NK-92 (cell line): ENCODE measurements around the gene UBXN11.

ENCODE experiments used
- DNase-seq: peaks from one replicate; lab custom pipeline; 2025; ENCODE audit not compliant: unreplicated experiment; lab: John Stamatoyannopoulos, UW

UBXN11 gene

DNA sequence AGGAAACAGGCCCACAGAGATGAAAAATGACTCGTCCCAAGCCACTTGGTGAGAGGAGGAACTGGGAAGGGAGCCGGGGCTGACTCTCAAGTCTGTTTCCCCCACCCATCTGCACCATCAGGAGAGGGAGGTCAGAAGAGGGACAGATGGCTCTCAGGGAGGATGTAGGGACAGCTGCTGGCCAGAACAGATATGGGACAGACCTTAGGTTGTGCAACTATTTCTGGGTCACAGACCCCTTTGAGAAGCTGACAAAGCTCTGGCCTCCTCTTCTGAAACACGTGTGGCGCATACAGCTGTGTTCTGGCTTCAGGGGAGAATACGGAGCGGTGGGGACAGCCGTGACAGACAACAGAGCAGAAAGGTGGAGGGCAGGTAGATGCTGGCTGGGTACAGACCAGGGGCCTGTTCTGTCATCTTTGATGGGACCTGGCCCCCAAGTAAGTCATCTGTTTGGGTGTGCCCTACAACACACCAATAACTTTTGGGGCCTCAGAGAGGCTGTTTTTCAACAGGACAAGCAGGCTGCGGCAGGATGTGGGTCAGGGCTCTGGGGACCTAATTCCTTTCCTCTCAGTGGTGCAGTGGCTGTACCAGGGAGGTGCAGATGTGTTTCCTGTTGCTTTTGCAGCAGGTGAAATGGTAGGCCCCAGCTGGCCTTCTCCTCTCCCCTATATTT is 19.3 kb downstream of the UBXN11 start:
- no peak for DNase-seq

DNA sequence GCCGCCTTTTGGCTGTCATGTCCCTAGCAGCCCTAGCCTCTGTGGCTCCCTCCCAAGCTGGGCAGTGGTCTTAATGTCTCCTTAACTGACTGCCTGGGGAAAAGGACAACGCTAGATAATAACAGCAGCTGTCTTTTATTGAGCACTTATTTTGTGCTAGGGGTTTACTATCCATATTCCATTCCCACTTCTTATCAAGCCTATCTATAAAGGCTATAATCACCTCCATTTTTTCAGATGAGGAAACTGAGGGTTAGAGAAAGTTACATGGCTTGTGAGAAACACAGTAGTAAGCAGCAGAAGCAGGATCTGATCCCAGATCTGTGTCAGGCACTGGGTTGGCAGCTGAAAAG is 20.4 kb downstream of the UBXN11 start:
- DNase-seq: no peak

DNA sequence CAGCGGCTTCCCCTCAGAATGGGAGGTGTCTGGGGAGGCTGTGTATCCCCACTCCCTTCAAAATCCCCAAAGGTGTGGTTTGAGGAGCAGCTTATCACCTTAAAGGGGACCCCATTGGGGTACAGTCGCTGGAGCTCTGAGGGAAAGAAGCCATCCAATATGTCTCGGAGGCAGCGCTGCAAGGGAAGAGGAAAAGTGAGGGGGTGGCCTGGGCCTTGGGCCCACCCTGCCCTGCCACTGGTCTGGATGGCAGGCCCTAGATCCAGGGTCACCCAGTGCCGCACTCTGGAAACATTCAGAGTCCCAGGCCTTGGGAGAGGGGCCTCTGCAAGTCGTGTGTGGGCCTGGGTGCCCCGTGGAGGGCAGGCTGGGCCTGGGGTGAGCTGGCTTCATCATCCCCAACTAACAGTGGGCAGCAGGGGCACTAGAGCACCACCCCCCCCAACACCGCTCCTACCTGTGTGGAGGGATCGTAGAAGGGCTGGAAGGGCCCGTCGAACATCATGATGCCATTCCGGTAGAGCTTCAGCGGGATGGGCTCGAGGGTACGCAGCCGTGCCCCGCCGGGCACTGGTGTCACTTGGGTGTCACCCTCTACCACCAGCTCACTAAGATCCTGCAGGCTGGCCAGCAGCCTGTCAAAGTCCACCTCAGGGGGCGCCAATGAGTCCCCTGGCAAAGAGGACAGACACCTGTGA is 20.9 kb downstream of the UBXN11 start:
- DNase-seq: no peak

DNA sequence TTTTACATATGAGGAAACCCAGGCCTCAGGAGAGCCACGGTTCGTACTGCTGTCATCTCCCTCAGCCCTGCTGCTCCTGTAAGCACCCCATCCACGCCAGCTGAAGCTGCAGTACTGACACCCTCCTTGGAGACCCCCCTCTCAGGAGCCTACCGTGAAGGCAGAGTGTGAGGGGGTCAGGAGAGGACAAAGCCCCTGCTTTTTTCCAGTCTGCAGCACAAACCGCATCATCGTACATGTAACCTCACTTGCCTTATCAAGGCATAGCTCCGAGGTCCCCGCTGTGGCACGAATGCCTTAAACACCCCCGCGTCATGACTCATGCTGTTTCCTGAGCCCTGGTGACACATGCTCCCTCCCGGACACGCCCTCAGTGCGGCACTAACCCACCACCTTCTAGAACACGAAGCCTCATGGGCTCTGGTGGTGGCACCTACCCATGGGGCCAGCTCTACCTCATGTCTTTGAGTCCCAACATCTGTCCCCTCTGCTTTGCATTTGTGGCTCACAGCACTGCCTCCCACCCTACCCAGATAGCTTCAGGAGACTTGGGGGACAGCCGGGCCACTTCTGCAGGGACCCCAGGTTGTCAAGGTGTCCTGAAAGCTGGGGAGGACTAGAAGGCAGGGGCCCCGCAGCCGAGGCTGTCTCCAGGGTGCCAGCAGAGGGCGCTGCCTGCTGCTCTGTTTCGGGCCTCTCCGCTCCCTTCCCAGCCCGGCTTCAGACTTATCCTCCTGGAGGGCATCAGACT is 21.7 kb downstream of the UBXN11 start:
- DNase-seq: peak; percentile 47

DNA sequence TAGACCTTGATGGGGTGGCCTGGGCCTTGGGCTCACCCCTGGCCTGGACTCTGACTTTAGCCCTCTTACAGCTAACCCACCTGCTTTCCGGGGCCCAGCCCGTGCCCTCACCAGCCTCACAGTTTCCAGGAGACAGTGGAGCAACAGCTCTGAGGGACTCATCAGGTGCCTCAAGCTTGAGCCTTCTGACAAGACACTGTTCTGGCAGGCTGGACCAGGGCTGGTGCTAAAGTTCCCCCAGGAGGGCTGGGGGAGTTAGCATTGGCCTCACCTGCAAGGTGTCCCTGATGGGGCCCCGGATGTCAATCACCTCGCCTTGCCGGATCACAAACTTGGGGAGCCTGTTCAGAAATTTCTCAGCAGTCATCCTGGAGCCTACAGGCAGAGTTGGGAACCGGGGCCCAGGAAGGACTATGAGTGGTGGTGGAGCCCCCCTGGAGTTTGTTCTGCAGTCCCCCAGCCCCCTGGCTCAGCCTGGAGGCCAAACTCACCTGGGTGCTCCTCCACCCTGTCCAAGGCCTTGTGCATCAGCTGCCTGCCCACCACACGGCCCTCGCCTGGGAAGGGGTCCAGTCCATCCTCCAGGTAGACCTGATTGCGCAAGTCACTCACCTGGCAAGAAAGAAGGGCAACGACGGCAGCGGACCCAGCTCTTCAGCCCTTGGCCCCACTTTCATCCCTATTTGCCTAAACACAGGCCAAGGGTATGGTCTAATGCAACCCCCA is 22.4 kb downstream of the UBXN11 start:
- DNase-seq: no peak

DNA sequence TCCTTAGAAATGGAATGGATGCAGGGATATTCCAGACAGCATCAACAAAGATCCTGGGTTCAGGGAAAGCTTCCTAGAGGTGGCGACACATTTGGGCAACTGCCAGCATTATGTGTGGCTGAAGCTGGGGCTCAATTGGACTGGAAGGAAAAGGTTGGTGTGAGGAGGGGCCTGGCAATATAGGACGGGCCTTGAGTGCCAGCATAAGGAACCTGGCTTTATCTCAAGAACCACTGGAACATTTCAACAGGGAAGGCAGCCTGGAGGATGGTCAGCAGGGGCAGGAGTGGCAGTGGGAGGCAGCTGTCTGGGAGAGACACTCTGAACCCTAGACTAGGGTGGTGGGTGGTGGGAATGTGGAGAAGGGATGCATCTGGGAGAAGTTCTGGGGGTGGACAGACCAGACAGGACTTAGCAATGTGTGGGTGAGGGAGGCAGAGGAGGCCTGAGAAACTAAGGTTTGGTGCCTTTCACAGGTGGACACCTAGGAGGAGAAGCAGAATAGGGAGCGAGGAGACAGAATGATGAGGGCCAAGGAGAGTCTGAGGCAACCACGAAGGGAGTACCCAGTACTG is 23.1 kb downstream of the UBXN11 start:
- no peak for DNase-seq

DNA sequence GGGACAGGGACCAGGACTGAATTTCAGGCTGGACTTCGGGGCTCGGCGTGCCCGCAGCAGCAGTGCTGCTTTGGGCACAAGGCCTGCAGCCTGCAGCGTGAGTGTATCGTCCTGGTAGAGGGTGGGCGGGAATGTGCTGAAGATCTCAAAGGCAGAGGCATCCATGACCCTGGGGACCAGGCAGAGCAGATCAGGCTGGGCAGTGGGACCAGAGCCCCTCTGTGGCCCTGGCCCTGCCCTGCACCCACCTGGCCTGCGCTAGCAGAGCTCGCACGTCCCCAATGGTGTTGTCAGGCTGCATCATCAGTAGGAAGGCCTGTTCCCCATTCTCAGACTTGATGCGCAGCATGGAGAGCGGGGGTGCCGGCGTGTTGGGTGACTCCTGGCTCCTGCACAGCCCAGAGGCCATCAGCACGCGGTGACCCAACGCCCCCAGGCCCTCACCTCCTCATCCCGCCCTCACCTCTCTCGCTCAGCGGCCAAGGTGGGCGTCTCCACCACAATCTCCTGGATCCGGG is 24.0 kb downstream of the UBXN11 start:
- DNase-seq: no peak

DNA sequence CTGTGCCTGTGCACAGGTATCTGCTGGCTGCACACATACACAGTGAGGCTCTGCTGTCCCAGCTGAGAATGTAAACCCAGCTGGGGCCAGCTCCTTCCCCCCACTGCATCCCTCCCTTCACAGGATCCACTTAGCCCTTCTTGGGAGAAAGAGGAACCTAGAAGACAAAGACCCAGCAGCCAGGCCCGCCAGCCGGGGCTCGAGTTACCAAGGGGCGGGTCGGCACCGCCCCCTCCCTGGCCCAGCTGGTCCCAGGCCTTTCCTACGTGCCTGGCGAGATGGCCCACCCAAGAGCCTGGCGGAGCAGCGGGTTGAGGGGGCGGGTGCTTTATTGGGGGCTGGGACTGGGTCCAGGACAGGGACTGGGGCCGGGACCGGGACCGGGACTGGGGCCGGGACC is 24.5 kb downstream of the UBXN11 start:
- DNase-seq: no peak

DNA sequence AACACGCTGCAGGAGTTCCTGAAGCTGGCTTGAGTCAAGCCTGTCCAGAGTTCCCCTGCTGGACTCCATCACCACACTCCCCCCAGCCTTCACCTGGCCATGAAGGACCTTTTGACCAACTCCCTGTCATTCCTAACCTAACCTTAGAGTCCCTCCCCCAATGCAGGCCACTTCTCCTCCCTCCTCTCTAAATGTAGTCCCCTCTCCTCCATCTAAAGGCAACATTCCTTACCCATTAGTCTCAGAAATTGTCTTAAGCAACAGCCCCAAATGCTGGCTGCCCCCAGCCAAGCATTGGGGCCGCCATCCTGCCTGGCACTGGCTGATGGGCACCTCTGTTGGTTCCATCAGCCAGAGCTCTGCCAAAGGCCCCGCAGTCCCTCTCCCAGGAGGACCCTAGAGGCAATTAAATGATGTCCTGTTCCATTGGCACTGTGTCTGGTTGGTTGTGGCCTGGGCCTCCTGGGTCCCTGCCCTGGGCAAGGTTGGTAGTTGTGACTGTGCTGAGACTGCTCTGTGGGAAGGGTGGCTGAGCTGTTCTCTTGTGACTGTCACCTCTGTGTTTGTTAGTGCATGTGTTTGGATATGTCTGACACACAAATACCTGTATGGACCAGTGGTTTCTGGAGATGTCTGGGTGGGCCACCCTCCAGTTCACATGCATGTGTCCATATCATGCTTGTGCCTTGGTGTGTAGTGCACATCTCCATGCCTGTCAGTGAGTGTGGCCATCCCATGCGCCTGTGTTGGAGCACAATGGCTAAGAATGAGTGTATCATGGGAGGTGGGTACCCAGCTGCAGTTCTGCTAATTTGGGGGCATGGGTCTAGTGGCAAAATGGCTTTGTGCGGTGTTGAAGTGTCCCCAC is 25.1 kb downstream of the UBXN11 start:
- no peak for DNase-seq

DNA sequence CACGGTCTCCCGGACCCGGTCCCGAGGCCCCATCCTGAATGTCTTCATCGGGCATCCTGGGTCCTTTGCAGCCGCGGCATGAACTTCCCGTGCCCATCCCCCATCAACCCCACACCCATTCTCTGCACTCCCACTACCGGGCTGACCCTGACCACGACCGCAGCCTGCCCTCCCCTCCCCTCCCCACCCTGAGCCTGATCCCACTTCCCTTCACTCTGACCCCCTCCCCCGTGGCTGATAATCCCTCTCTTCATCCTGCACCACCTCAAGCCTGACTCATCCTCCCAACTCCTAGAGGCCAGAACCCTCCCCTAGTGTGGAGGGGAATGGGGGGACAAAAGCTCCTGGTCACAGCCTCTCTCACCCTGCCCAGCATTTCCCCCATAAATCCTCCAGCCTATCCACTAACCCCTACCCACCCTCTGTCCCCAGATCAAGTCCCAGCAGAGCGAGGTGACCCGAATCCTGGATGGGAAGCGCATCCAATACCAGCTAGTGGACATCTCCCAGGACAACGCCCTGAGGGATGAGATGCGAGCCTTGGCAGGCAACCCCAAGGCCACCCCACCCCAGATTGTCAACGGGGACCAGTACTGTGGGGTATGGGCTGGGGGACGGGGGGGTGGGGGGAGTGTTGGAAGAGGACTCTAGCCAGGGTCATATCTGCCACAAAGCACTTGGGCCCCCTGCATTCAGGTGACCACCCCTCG is 25.9 kb downstream of the UBXN11 start:
- no peak for DNase-seq

DNA sequence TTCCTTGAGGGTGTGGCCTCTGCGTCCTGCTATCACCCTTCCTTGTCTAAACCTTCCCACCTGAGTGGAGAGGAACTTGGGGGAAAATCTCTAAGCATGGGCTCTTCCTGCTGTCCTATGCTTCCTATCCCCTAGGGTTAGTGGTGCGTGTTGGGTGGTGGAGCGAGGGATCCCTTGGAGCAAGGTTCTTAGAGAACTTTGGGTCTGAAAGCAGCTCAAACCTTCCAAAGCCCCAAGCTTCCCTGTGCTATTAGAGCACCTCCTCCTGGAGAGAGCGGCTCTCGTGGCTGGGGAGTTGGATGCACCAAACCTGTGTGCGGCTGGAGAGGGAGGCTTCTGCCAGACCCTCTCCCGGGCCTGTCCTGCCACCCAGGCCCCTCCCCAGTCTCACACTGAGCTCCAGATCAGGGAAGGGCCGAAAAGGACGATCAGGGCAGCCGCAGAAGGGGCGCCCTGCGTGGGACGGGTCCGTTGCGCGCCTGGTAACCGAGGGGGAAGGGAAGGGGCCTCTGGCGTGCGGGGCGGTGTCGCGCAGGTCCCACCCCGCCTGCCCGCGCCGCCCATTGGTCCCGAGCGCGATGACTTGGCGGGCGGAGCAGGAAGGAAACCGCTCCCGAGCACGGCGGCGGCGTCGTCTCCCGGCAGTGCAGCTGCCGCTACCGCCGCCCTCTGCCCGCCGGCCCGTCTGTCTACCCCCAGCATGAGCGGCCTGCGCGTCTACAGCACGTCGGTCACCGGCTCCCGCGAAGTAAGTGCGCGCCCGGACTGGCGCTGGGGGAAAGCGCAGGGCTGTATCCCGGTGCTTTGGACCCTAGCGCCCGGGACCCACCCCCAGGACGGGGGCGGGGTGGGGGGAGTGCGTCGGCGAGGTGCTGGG is 26.7 kb downstream of the UBXN11 start, which contains the start of gene SH3BGRL3:
Gene SH3BGRL3 (plus strand): TSS at position 631 of the 877 bp plus-strand sequence. CDS start 70 bp downstream, at position 701.
- no peak for DNase-seq

DNA sequence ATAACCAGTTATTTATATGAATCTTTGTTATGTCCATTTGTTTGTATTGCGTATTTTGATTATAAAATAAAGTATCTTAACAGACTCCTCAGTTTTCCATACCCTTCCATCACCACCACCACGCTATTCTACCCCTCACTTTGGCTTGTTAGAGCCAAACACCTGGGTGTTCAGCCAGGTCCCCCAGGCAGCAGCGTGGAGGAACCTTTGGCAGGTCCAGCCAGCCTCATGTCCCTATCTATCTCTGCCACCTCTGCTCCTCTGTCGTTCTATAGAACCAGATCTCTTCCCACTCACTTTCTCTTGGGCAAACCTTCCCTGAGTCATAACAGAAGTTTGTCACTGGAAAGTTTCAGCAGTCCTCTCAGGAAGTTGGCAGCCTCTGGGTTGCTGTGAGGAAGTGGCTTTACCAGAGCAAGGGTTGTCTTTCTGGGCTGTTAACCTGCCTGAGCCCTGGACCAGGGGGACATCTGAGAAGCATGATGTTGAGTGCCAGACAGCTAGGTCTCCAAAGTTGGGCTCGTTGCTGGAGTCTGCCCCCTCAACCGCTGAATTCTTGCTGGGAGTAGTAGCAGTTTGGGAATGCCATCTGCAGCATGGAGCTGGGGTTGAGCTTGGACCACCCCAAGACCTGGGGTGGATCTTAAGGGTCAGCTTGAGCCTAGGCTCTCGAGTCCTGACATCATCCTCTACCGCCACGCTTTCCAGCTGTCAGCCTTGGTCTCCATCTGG is 27.5 kb downstream of the UBXN11 start:
- no peak for DNase-seq

DNA sequence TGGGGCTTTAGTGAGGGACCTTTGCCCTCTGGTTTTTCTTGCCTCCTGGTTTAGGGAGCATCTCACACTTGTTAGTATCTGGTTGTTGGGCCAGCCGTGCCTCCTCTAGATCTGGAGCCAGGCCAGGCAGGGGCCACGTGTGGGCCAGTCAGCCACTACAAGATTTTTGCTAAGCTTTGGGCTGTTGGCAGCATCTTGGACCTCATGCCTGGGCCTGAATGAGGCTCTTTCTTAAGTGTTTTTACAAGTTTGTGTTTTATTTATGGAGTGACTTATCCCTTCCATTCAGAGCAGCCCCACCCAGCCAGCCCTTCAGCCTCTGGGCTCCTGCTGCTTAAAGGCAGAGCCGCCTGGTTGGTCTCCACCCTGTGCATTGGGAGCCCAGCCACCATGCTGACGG is 28.1 kb downstream of the UBXN11 start:
- DNase-seq: no peak

DNA sequence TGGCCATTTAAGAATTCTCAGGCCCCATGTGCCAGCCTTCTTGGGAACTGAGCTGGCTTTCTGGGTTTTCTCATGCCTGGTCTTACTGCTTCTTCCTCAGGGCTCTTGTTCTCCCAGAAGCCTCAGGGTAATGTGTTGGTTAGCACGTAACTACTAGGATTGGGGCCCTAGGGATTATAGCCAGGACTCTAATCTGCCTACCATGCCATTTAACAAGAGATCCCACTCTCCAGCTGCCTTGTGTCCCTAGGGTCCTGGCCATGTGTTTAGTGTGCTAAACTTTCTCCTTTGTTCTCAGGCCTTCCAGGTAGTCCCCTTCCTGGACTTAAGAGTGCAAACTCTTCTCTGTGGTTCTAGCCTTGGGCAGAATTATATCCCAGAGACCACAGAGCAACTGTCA is 28.7 kb downstream of the UBXN11 start:
- DNase-seq: no peak

DNA sequence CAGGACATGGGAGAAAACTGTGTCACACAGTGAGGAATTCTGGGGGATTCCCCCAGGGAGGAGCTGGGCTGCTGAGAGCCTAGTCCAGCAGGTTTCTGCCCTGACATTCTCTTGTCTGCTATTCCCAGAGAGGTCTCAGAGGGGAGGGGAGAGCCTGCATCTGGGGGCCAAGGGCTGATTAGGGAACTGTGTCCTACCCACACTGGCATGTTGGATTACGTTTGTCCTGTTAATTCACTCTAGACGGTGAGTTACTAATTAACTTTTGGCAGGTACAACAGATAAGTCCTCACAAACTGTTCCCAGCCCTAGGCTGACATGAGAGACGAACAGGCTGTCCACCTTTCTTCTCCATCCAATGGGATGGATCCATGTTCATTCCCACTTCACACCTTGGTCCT is 29.2 kb downstream of the UBXN11 start:
- DNase-seq: no peak

DNA sequence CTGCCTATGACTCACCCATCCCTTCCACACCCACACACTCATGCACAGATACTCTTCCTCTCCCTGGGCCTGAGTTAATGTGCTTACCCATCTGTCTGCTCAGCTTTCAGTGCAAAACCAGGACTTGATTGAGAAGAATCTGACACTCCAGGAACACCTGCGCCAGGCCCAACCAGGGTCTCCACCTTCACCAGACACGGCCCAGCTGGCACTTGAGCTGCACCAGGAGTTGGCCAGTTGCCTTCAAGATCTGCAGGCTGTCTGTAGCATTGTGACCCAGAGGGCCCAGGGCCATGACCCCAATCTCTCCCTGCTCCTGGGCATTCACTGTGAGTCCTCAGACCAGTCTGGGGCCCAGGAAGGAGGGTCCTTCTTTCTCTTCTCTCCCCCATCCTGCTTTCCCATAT is 30.0 kb downstream of the UBXN11 start:
- DNase-seq: no peak

DNA sequence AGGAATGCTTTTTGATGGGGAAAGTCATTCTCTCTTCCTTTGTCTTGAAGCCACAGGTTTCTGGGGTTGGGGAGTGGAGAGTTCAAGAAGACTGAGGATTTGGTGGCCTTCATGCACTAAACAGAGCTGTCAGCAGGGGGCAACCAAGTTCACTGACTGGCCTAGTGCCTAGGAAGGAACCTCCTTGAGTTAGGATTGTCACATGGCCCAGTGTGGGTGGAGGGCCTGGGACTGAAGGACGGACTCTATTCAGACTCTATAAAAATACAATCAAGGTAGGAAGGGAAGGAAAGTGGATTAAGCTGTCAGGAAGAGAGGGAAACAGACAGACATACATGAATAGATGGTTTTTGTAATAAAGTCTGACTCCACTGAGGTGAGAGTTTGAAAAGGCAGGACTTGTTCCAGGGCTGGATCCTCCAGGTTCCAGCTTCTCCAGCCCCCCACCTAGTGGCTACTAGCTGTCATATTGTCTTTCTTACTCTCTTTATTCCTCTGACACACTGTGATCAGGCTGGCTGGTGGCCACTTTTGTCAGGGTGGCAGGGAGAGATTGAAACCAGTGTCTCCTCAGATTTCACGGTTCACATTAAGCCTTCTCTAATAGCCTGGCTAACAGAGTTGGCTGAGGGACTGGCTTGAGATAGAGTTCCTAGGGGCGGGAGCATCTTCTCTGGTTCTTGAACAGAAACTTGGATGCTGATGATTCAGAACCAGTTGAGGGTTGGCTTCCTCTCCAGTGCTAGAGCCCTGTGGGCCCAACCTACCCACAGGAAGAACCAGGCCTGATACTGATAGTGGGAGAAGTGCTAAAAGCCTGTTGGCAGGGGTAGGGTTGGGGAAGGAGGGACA is 30.6 kb downstream of the UBXN11 start:
- no peak for DNase-seq
